K562 (cell line): ENCODE results near the gene TMEM108. TPM values are rescaled to one million over a fixed set of nuclear protein-coding genes. Genes with fewer than 3 reads are reported as not detected.

Experiments used
- ATAC-seq: fragments of 200-7000 bp; cut with Tn5 transposase; 3 replicates; pipeline ENCODE4 v1.9.1; 2020; ENCODE audit warnings: moderate library complexity
- BruUV-seq: library from RNA; stranded (reverse); fragments of 400-500 nt; replicated peaks from 2 replicates; lab custom pipeline; 2021; lab: Mats Ljungman, UMichigan
- CTCF ChIA-PET: fragments of 300-600 bp; formaldehyde crosslinking; extraction: SDS; loops from one replicate; lab custom pipeline; 2021; ENCODE audit warnings: low intra/inter-chr PET ratio; lab: Yijun Ruan, JAX
- POLR2A ChIA-PET: fragments of 300-600, 350-650 bp; sonication (Branson Sonifier 250); formaldehyde crosslinking; extraction: SDS; loops from one replicate; lab custom pipeline; 2021; ENCODE audit warnings: antibody characterized with exemption, inconsistent platforms; lab: Yijun Ruan, JAX
- DNase-seq, 4 experiments: peaks; one replicate each; pipeline versions ENCODE4 v3.0.0 to v3.0.0-alpha.2; 2011 to 2018; ENCODE audit warnings: low spot score in 3 of 4, mixed read lengths in 3 of 4; ENCODE audit errors: extremely low read depth in 1 of 4
- FAIRE-seq: peaks from 2 replicates; lab custom pipeline; 2011; peaks lifted over from hg19 to GRCh38; lab: Jason Lieb, UNC
- H2AFZ ChIP-seq: 2 replicates; pipeline ENCODE4 v1.6.0; 2011; ENCODE audit warnings: low read depth, low read length, control low read depth, inconsistent platforms
- H3K27ac ChIP-seq: fragments of 200-600 bp; 3 replicates; pipeline ENCODE4 v1.8.0; 2011; ENCODE audit warnings: low read depth, mild to moderate bottlenecking, control low read depth, inconsistent platforms, low read length, moderate library complexity, mixed read lengths; ENCODE audit errors: extremely low read depth
- H3K27me3 ChIP-seq, 2 experiments: fragments of 300-600 bp in 1 of 2; 2 replicates in 1 of 2; 3 replicates in 1 of 2; pipeline versions ENCODE4 v1.6.0 to v1.8.0; 2011; ENCODE audit warnings: inconsistent platforms in 2 of 2, low read length in 2 of 2, mild to moderate bottlenecking in 1 of 2, mixed read lengths in 1 of 2, moderate library complexity in 1 of 2; ENCODE audit not compliant: control insufficient read depth in 2 of 2, insufficient read depth in 2 of 2
- H3K36me3 ChIP-seq: fragments of 300-600 bp; 3 replicates; pipeline ENCODE4 v1.8.0; 2011; ENCODE audit warnings: mild to moderate bottlenecking, low read length, inconsistent platforms; ENCODE audit not compliant: control insufficient read depth, insufficient read depth
- H3K4me1 ChIP-seq, 2 experiments: fragments of 200-600 bp in 1 of 2; replicated peaks in 1 of 2; 2 replicates in 1 of 2; 3 replicates in 1 of 2; pipeline versions ENCODE4 v1.5.1 to v1.8.0; 2011; ENCODE audit warnings: inconsistent platforms in 2 of 2, low read length in 2 of 2, mild to moderate bottlenecking in 1 of 2, mixed read lengths in 1 of 2, moderate library complexity in 1 of 2; ENCODE audit not compliant: control insufficient read depth in 2 of 2, insufficient read depth in 2 of 2
- H3K4me2 ChIP-seq: 2 replicates; pipeline ENCODE4 v1.6.1; 2011; ENCODE audit warnings: low read length, control low read depth, inconsistent platforms, mixed read lengths; ENCODE audit not compliant: insufficient read depth
- H3K4me3 ChIP-seq: fragments of 200-600 bp; sonication (generic), shearing (Covaris generic); 2 replicates; pipeline ENCODE4 v1.5.1; 2016; ENCODE audit warnings: control low read depth, inconsistent platforms
- H3K79me2 ChIP-seq: fragments of 200-600 bp; 3 replicates; pipeline ENCODE4 v1.8.0; 2011; ENCODE audit warnings: low read length, inconsistent platforms; ENCODE audit not compliant: control insufficient read depth, insufficient read depth
- H3K9ac ChIP-seq, 2 experiments: 2 replicates each; pipeline versions ENCODE4 v1.6.0 to v1.6.1; 2011; ENCODE audit warnings: low read depth in 2 of 2, low read length in 2 of 2, control low read depth in 1 of 2, inconsistent platforms in 1 of 2, mild to moderate bottlenecking in 1 of 2, mixed read lengths in 1 of 2; ENCODE audit not compliant: insufficient read depth in 1 of 2
- H3K9me1 ChIP-seq: one replicate; pipeline ENCODE4 v1.6.0; 2011; ENCODE audit warnings: inconsistent platforms, mild to moderate bottlenecking, low read length, moderate library complexity; ENCODE audit not compliant: control insufficient read depth, insufficient read depth
- H3K9me3 ChIP-seq: replicated peaks from 2 replicates; pipeline ENCODE4 v1.5.1; 2011; ENCODE audit warnings: low read depth, low read length, inconsistent platforms; ENCODE audit not compliant: control insufficient read depth, insufficient read depth
- H4K20me1 ChIP-seq: replicated peaks from 2 replicates; pipeline ENCODE4 v1.6.1; 2011; ENCODE audit warnings: low read length, inconsistent platforms, mixed read lengths; ENCODE audit not compliant: control insufficient read depth, insufficient read depth
- RBM17 ChIP-seq: fragments of 200-400 bp; formaldehyde crosslinking; IDR thresholded peaks from 2 replicates; pipeline ENCODE4 v1.6.1; 2017; ENCODE audit warnings: low read depth, mild to moderate bottlenecking, low read length, borderline replicate concordance
- SMARCE1 ChIP-seq: fragments of 450-650 bp; IDR thresholded peaks from 2 replicates; pipeline ENCODE4 v1.7.1; 2016; ENCODE audit warnings: mild to moderate bottlenecking
- TCF3 ChIP-seq: sonication (generic); formaldehyde crosslinking; IDR thresholded peaks from 2 replicates; pipeline ENCODE4 v1.4.0; 2020; ENCODE audit warnings: mild to moderate bottlenecking, missing genetic modification reagents
- WHSC1 ChIP-seq: IDR thresholded peaks from one replicate; pipeline ENCODE4 v1.6.1; 2012; ENCODE audit warnings: low read length, control low read depth, inconsistent platforms
- WGBS: fragments of 100-300 bp; shearing (Covaris generic); methylation state at CpG from one replicate; pipeline ENCODE4 v1.1.6; 2016; ENCODE audit warnings: low coverage, mixed read lengths; ENCODE audit not compliant: insufficient coverage; ENCODE audit errors: missing lambda C conversion rate; 5-methylcytosine and 5-hydroxymethylcytosine counted together
- in situ Hi-C: fragments of 300-500 bp; cut with MboI; formaldehyde crosslinking; loops from 4 replicates; pipeline ENCODE4 v1.15.0; 2018; ENCODE audit warnings: inconsistent platforms, mixed read lengths
- intact Hi-C: fragments of 100-400 bp; cut with micrococcal nuclease; formaldehyde crosslinking; loops from 2 replicates; pipeline ENCODE4 v1.14.2; 2022
- polyA plus RNA-seq, 8 experiments: library from polyadenylated mRNA; depleted of rRNA in 4 of 8; stranded (reverse) in 5 of 8; unstranded in 3 of 8; fragments of >200 nt; fragmentation: Nextera tagmentation in 2 of 8; fragmentation: Illumina TruSeq in 1 of 8; extraction: Ambion mirVana in 2 of 8; extraction: Trizol in 1 of 8; gene quantifications; 2 replicates each; pipeline versions ENCODE4 v1.2.1 to v1.2.3, GENCODE V29; 2011 to 2014; ENCODE audit warnings: inconsistent platforms in 1 of 8, missing spikeins in 1 of 8
- total RNA-seq, 7 experiments: library from RNA; depleted of rRNA in 6 of 7; stranded (reverse); fragments of >200 nt in 6 of 7; fragmentation: Illumina TruSeq in 2 of 7; extraction: Trizol in 2 of 7; gene quantifications; 2 replicates each; pipeline versions ENCODE4 v1.2.1 to v1.2.3, GENCODE V29; 2011 to 2021; ENCODE audit warnings: low replicate concordance in 1 of 7
- TF ChIP-seq, protein P1 (sequence below): sonication (generic); formaldehyde crosslinking; IDR thresholded peaks from 2 replicates; pipeline ENCODE4 v1.8.0; 2022; ENCODE audit warnings: missing genetic modification reagents, mild to moderate bottlenecking, borderline replicate concordance
- TF ChIP-seq, protein P2 (sequence below), 2 experiments: fragments of 450-650 bp in 1 of 2; sonication (generic) in 1 of 2; formaldehyde crosslinking in 1 of 2; IDR thresholded peaks in 1 of 2; conservative IDR thresholded peaks in 1 of 2; 2 replicates each; pipeline versions ENCODE4 v1.6.1 to v1.8.1; 2016 to 2023; ENCODE audit warnings: mild to moderate bottlenecking in 2 of 2, moderate library complexity in 2 of 2, inconsistent platforms in 1 of 2, missing genetic modification reagents in 1 of 2

The TMEM108 gene
- total and polyA plus RNA-seq, 9 of the 15 experiments (the other 6 are each of a cell fraction or from before 2014, with no cell fraction given) = 0.65 to 11.1 (median 3.4) TPM

DNA sequence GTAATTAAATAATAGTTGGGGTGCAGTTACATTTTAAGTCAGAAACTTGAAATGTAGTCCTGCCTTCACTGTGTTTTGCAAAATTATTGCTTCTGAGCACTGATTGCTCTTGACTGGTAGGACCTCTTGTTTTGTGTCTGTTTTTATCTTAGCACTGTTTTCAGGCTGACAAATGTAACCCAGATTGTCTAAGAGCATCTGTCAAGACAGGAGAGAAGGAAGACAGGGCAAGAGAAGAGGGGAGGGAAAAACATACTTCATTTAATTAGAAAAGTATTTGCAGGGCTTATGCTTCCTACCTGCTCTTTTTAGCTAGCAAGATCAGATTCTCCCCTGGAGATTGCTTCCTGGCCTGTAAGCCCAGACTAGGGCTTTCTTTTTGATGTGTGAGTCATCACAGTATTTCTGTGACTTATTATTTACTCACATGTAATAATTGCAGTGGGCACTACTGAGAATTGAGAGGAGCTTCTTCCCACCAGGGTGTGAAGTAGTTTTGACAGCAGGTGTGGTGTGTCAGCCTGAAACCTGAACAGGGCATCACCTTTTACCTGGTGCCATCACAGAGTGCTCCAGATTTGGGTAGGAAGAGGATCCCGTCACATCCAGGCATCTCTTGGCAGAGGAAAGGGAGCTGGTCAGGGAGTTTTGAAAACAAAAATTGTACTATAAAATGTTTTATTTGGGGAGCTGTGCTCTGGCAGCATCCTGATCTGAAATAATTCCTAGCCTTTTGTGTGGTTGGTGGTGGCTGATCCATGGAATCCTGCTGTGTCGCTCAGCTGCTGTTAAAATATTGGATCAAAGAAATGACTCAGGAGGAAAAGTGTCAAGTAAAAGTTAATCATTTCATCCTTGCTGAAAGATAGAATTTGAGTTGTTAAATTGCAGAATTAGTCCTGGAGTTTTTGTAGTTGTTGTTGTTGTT, 98.2 kb downstream of the TMEM108 start:
- Histone ChIP-seq H3K4me3 (no peak overlapping the region), H3K9ac (no peak overlapping the region), H3K4me2 (no peak overlapping the region), H3K4me1 (peaks cover 0 to 3% of the 10 kb centered on the region in 2 experiments; a peak in 1 of 5 replicates), H3K27ac (no peak overlapping the region), H3K79me2 (no peaks in the 10 kb centered on the region), H3K36me3 (no peaks in the 10 kb centered on the region), H3K9me3 (no peaks in the 10 kb centered on the region), H3K27me3 (no peaks in the 10 kb centered on the region), H3K9me1 (no peaks in the 10 kb centered on the region), H2AFZ (no peak overlapping the region), H4K20me1 (no peaks in the 10 kb centered on the region)
- WGBS = 67% methylated on average over 1 of the region's 2 CpGs
- FAIRE-seq (no peak), ATAC-seq (no peak), DNase-seq (no peak)
- TF ChIP-seq SMARCE1 (no peak), WHSC1 (no peak), TCF3 (CRISPR knock-in tag) (no peak), RBM17 (no peak)
- TF ChIP-seq, protein P1, sequence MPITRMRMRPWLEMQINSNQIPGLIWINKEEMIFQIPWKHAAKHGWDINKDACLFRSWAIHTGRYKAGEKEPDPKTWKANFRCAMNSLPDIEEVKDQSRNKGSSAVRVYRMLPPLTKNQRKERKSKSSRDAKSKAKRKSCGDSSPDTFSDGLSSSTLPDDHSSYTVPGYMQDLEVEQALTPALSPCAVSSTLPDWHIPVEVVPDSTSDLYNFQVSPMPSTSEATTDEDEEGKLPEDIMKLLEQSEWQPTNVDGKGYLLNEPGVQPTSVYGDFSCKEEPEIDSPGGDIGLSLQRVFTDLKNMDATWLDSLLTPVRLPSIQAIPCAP (CRISPR knock-in tag) = no peak
- TF ChIP-seq, protein P2, sequence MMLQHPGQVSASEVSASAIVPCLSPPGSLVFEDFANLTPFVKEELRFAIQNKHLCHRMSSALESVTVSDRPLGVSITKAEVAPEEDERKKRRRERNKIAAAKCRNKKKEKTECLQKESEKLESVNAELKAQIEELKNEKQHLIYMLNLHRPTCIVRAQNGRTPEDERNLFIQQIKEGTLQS (IDR thresholded peaks at IDR 0.05) = 0 out of 2 replicates have a peak, but pooled peaks have one; percentile 10
- TF ChIP-seq, protein P2 (CRISPR knock-in tag; conservative IDR thresholded peaks at IDR 0.05) = no peak
- CTCF ChIA-PET = no interaction called here
- in situ Hi-C loops (no loop called here), intact Hi-C loops (no loop called here)
- POLR2A ChIA-PET = no interaction called here
- BruUV-seq = no TSS peak
